ENCODE data around the gene ZMIZ2. TPM values are rescaled to one million over a fixed set of nuclear protein-coding genes. Genes with fewer than 3 reads are reported as not detected.
A peak's percentile ranks its signal among the peaks of the same experiment; 100 is the strongest.

Gene ZMIZ2
- total RNA-seq, 1 donor from 2014 or later = 53.0 TPM

- H3K36me3 ChIP-seq (ENCODE audit: control insufficient read depth, insufficient read depth, low read length) = peaks cover 4% of the 10 kb centered on the region
- H3K27me3 ChIP-seq (ENCODE audit: control insufficient read depth, insufficient read depth, low read length) = no peaks in the 10 kb centered on the region
- no peak for TF ChIP-seq CTCF (IDR thresholded peaks at IDR 0.05; ENCODE audit: insufficient read depth, low read length, poor library complexity, severe bottlenecking)
- peak within 1 kb of the TSS; percentile 72 for H3K4me3 ChIP-seq (ENCODE audit: low read depth, low read length)
- peak; percentile 82 for DNase-seq (ENCODE audit: low read depth)
Observed at GRCh38 chr7:44796504-44797328, 48.1 kb downstream of the ZMIZ2 start, which contains the start of gene PPIA. PPIA (plus strand) TSS chr7:44796681; CDS start chr7:44796725, 44 bp downstream.

- H3K4me3 ChIP-seq (ENCODE audit: low read depth, low read length) = peak overlapping the region; percentile 72
- H3K36me3 ChIP-seq (ENCODE audit: control insufficient read depth, insufficient read depth, low read length) = peaks cover 8% of the 10 kb centered on the region
- no peaks in the 10 kb centered on the region for H3K27me3 ChIP-seq (ENCODE audit: control insufficient read depth, insufficient read depth, low read length)
- no peak for DNase-seq (ENCODE audit: low read depth)
- peak; percentile 57 for TF ChIP-seq CTCF (IDR thresholded peaks at IDR 0.05; ENCODE audit: insufficient read depth, low read length, poor library complexity, severe bottlenecking)
Observed at GRCh38 chr7:44797329-44798258, 48.9 kb downstream of the ZMIZ2 start.

- H3K4me3 ChIP-seq (ENCODE audit: low read depth, low read length) = peak overlapping the region; percentile 72
- TF ChIP-seq CTCF (IDR thresholded peaks at IDR 0.05; ENCODE audit: insufficient read depth, low read length, poor library complexity, severe bottlenecking) = no peak
- H3K27me3 ChIP-seq (ENCODE audit: control insufficient read depth, insufficient read depth, low read length) = no peaks in the 10 kb centered on the region
- DNase-seq (ENCODE audit: low read depth) = no peak
- peaks cover 10% of the 10 kb centered on the region for H3K36me3 ChIP-seq (ENCODE audit: control insufficient read depth, insufficient read depth, low read length)
Observed at GRCh38 chr7:44798649-44799305, 50.1 kb downstream of the ZMIZ2 start.

- TF ChIP-seq CTCF (IDR thresholded peaks at IDR 0.05; ENCODE audit: insufficient read depth, low read length, poor library complexity, severe bottlenecking) = no peak
- no peak for DNase-seq (ENCODE audit: low read depth)
- Histone ChIP-seq H3K36me3 (ENCODE audit: control insufficient read depth, insufficient read depth, low read length) (peaks cover 10% of the 10 kb centered on the region), H3K4me3 (ENCODE audit: low read depth, low read length) (no peak overlapping the region), H3K27me3 (ENCODE audit: control insufficient read depth, insufficient read depth, low read length) (no peaks in the 10 kb centered on the region)
Observed at GRCh38 chr7:44799939-44800338, 51.3 kb downstream of the ZMIZ2 start.

- DNase-seq (ENCODE audit: low read depth) = no peak
- no peak for TF ChIP-seq CTCF (IDR thresholded peaks at IDR 0.05; ENCODE audit: insufficient read depth, low read length, poor library complexity, severe bottlenecking)
- no peak overlapping the region for H3K4me3 ChIP-seq (ENCODE audit: low read depth, low read length)
- H3K36me3 ChIP-seq (ENCODE audit: control insufficient read depth, insufficient read depth, low read length) = peaks cover 10% of the 10 kb centered on the region
- no peaks in the 10 kb centered on the region for H3K27me3 ChIP-seq (ENCODE audit: control insufficient read depth, insufficient read depth, low read length)
Observed at GRCh38 chr7:44801890-44802289, 53.2 kb downstream of the ZMIZ2 start.
